GM20431 (cell line): ENCODE data around the gene DYNLT2.
"Not testable (repeated sequence)": the region's sequence is repeated elsewhere in the genome, so short reads cannot be mapped to it uniquely, and the experiment has no call there.

Experiments
- in situ Hi-C: fragments of 300-500 bp; cut with MseI, MboI; formaldehyde crosslinking; loops from one replicate; pipeline ENCODE4 v1.15.0; 2020; ENCODE audit warnings: low sequenced_read_pairs; ENCODE audit not compliant: unreplicated experiment

The DYNLT2 gene

GRCh38 chr6:169702840-169703246 is 48.5 kb downstream of the DYNLT2 start:
- in situ Hi-C loops, result no loop called here

- in situ Hi-C loops, result no loop called here
These were observed 49.2 kb downstream of the DYNLT2 start, which contains the start of the genes C6orf120 and WDR27 for GRCh38 chr6:169701954-169702839. TSS of gene C6orf120 (plus strand) at chr6:169702126. CDS start at chr6:169702460, 334 bp downstream. TSS of gene WDR27 (minus strand) at chr6:169702029. CDS start at chr6:169689005, 13,024 bp downstream.

DNA sequence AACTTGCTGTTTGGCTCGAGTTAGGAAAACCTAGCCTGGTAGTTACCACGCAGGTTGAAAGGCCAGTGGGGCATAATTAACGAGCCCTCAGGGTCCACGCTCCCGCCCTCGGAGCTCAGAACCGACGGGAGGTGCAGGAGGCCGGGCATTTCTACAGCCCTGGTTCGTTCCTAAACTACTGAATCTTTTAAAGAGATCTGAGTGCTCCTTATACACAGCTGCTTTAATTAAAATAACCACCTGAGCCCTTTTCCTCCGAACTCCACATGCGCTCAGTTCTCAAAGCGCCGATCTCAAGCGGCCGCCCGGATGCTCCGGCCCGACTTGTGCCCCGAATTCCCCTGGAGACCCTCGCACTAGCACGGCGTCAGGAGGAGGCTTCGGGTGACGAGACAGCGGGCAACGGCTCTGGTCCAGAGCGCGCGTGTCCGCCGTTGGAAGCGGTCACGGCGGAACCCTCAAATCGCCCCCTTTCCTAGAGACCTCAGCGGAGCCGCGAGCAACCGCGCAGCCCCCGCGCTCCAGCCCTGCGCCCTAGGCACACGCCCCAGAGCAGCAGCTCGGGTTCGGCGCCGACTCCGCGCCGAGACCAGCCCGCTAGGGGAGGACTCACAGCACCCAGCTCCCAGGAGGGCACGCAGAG is 49.9 kb downstream of the DYNLT2 start:
- in situ Hi-C loops, result no loop called here

DNA sequence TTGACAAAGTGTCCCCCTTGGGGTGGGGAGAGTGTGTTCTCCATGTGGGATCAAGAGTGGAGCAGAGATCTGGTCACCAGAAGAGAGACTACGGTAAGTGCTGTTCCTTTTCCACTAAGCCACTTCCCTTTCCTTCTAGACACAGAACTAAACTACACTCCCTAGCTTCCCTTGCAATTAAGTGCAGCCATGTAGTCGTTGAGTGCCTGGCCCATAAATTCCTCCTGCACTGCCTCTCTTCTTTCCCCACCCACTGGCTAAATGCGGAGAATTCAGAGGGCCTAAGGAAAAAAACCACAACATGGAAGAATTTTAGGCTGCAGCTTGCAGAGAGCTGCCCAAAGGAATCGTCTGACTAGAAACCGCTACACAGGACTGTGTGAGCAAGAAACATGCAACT is 51.1 kb downstream of the DYNLT2 start:
- in situ Hi-C loops, result no loop called here

DNA sequence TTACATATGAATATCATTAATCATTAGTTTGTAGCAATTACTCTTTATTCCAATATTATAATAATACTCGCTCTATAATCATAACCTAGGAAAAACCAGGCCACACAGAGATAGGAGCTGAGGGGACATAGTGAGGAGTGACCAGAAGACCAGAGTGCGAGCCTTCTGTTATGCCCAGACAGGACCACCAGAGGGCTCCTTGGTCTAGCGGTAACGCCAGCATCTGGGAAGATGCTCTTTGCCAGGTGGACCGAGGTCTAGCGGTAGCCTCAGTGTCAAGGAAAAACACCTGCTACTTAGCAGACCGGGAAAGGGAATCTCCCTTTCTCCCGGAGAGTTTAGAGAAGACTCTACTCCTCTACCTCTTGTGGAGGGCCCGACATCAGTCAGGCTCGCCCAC is 54.3 kb downstream of the DYNLT2 start:
- in situ Hi-C loops, result not testable (repeated sequence)

DNA sequence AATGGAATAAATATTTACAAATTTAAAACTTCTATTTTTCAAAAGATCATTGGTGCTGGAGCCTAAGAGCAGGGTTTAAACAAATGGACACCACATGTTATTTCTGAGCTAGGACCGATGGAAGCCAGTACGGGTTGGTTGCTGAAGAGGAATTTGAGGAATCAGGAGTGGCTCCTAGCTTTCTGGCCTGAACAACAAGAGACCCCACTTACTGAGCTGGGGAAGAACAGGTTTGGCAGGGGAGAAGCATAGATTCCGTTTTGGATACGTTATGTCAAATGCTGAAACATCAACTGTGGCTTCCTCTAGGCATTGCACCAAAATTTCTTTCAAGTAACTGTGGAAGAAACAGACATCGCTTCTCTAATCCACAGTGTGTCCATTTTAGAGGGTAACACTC is 56.2 kb downstream of the DYNLT2 start:
- in situ Hi-C loops, result no loop called here

- in situ Hi-C loops, result no loop called here
These were observed 58.9 kb downstream of the DYNLT2 start for GRCh38 chr6:169692516-169692915.

- in situ Hi-C loops, result no loop called here
These were observed 60.1 kb downstream of the DYNLT2 start for GRCh38 chr6:169691260-169691659.
